Spleen (tissue), 11 donors: ENCODE results near the gene CHRDL2. TPM values are rescaled to one million over a fixed set of nuclear protein-coding genes. Genes with fewer than 3 reads are reported as not detected.
"Not testable (repeated sequence)": the region's sequence is repeated elsewhere in the genome, so short reads cannot be mapped to it uniquely, and the experiment has no call there.

Source experiments
- DNase-seq: peaks from one replicate; pipeline ENCODE4 v3.0.0-alpha.2; 2020
- H3K27ac ChIP-seq, 8 donors: fragments of 200-600 bp; sonication (generic) in 7 of 8; 1 replicate in 4 of 8; 2 replicates in 4 of 8; pipeline versions ENCODE4 v1.5.0 to v1.8.0; 2016 to 2021; ENCODE audit warnings: inconsistent platforms in 4 of 8, mild to moderate bottlenecking in 4 of 8, moderate library complexity in 1 of 8
- H3K27me3 ChIP-seq, 7 donors: fragments of 200-600 bp; sonication (generic) in 6 of 7; replicated peaks in 1 of 7; 1 replicate in 4 of 7; 2 replicates in 3 of 7; pipeline versions ENCODE4 v1.5.0 to v1.8.0; 2016 to 2021; ENCODE audit warnings: inconsistent platforms in 3 of 7, mild to moderate bottlenecking in 1 of 7
- H3K36me3 ChIP-seq, 6 donors: fragments of 200-600 bp; sonication (generic) in 5 of 6; 1 replicate in 4 of 6; 2 replicates in 2 of 6; pipeline versions ENCODE4 v1.5.0 to v1.8.0; 2016 to 2021; ENCODE audit warnings: inconsistent platforms in 2 of 6
- H3K4me1 ChIP-seq, 6 donors: fragments of 200-600 bp; sonication (generic) in 5 of 6; 1 replicate in 3 of 6; 2 replicates in 3 of 6; pipeline versions ENCODE4 v1.5.0 to v1.8.0; 2016 to 2021; ENCODE audit warnings: inconsistent platforms in 3 of 6
- H3K4me3 ChIP-seq, 8 donors: fragments of 200-600 bp; sonication (generic) in 7 of 8; 1 replicate in 4 of 8; 2 replicates in 4 of 8; pipeline versions ENCODE4 v1.5.0 to v1.8.0; 2016 to 2021; ENCODE audit warnings: inconsistent platforms in 4 of 8, mild to moderate bottlenecking in 4 of 8, moderate library complexity in 2 of 8
- H3K9me3 ChIP-seq, 8 donors: fragments of 200-600 bp; sonication (generic) in 7 of 8; 1 replicate in 4 of 8; 2 replicates in 4 of 8; pipeline versions ENCODE4 v1.5.0 to v1.8.0; 2016 to 2021; ENCODE audit warnings: inconsistent platforms in 4 of 8
- POLR2A ChIP-seq, 3 donors: fragments of 450-650 bp; IDR thresholded peaks; one replicate each; pipeline ENCODE4 v1.5.1; 2017; ENCODE audit warnings: antibody characterized with exemption in 3 of 3, mild to moderate bottlenecking in 1 of 3
- POLR2AphosphoS5 ChIP-seq, 3 donors: sonication (generic); formaldehyde crosslinking; IDR thresholded peaks; one replicate each; pipeline ENCODE4 v1.5.1; 2017; ENCODE audit warnings: antibody characterized with exemption in 3 of 3
- WGBS, 5 donors: extraction: QIAGEN DNeasy Blood & Tissue Kit in 3 of 5; methylation state at CpG; one replicate each; pipeline versions ENCODE4 v1.1.5 to v1.1.7; 2013 to 2018; 5-methylcytosine and 5-hydroxymethylcytosine counted together
- intact Hi-C: fragments of 100-400 bp; cut with DNase I; formaldehyde crosslinking; loops from one replicate; pipeline ENCODE4 v1.15.0; 2023; ENCODE audit warnings: low total_unique reads
- polyA plus RNA-seq, 3 donors: library from polyadenylated mRNA; stranded (reverse); fragments of 200-250 nt; gene quantifications; one replicate each; pipeline ENCODE4 v1.2.1, GENCODE V29; 2013
- total RNA-seq, 7 donors: library from RNA; depleted of rRNA in 3 of 7; stranded (reverse); fragments of >200 nt in 3 of 7; fragmentation: NEBNext Ultra II Directional in 4 of 7; extraction: Animal tissue kit (Norgen Biotek cat#: 25700) in 4 of 7; gene quantifications; one replicate each; pipeline versions ENCODE4 v1.1.0 to v1.2.1, GENCODE V29; 2016 to 2021
- TF ChIP-seq, protein P1 (sequence below), 11 experiments: fragments of 200-600 bp in 7 of 11; fragments of 450-650 bp in 4 of 11; sonication (generic) in 4 of 11; IDR thresholded peaks in 8 of 11; conservative IDR thresholded peaks in 3 of 11; 1 replicate in 7 of 11; 2 replicates in 4 of 11; pipeline versions ENCODE4 v1.4.0 to v1.8.0; 2016 to 2021; ENCODE audit warnings: antibody characterized with exemption in 11 of 11, inconsistent platforms in 4 of 11, mild to moderate bottlenecking in 1 of 11
- donor health status: healthy with polysubstance abuse.
- donor health status: DM: no; HTN: no; CAD: no; lungs with moderate emphysema.
- donor health status: DM: no; HTN: no; CAD: no.
- donor health status: Bipolar disorder and iron deficiency.
- donor health status: healthy.
- donor health status: DM: no; HTN: no; CAD: no.
- donor health status: DM: yes; HTN: yes; CAD: no.

CHRDL2 gene
- total and polyA plus RNA-seq, 10 donors = 0.24 to 2.2 (median 1.5) TPM; not detected in 5

DNA sequence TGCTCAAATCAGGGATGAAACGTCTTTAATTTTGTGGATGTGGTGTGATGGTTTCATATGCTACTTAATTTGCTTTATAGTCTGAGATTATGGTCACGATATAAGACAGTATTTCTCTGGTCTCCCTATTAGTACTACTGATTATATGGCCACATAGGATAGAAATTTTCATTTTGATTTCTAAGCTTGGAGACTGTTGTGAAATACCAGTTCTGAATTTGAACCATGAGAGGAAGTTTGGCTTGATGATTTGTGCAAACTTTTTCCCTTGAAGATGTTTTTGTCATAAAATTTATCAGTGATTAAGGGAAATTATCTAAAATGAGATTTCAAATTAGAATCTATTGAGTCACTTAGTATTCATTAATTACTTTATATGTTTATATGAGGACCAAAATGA is 20.1 kb upstream of the CHRDL2 start:
- no peak overlapping the region for H3K4me3 ChIP-seq
- no peak for DNase-seq
- peaks cover 39 to 84% (median 70%) of the 10 kb centered on the region in 6 donors for H3K4me1 ChIP-seq
- TF ChIP-seq POLR2A (IDR thresholded peaks at IDR 0.05) (no peak), POLR2AphosphoS5 (IDR thresholded peaks at IDR 0.05) (no peak)
- TF ChIP-seq, protein P1, sequence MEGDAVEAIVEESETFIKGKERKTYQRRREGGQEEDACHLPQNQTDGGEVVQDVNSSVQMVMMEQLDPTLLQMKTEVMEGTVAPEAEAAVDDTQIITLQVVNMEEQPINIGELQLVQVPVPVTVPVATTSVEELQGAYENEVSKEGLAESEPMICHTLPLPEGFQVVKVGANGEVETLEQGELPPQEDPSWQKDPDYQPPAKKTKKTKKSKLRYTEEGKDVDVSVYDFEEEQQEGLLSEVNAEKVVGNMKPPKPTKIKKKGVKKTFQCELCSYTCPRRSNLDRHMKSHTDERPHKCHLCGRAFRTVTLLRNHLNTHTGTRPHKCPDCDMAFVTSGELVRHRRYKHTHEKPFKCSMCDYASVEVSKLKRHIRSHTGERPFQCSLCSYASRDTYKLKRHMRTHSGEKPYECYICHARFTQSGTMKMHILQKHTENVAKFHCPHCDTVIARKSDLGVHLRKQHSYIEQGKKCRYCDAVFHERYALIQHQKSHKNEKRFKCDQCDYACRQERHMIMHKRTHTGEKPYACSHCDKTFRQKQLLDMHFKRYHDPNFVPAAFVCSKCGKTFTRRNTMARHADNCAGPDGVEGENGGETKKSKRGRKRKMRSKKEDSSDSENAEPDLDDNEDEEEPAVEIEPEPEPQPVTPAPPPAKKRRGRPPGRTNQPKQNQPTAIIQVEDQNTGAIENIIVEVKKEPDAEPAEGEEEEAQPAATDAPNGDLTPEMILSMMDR (IDR thresholded peaks at IDR 0.05 in 8 of 11, conservative IDR thresholded peaks at IDR 0.05 in 3 of 11) = no peak
- no peaks in the 10 kb centered on the region for H3K27me3 ChIP-seq
- no peaks in the 10 kb centered on the region for H3K36me3 ChIP-seq
- H3K9me3 ChIP-seq = no peaks in the 10 kb centered on the region
- 80 to 91% (median 85%) methylated on average over 2 of the region's 2 CpGs for WGBS, 5 donors
- intact Hi-C loops = no loop called here
- no peak overlapping the region for H3K27ac ChIP-seq

DNA sequence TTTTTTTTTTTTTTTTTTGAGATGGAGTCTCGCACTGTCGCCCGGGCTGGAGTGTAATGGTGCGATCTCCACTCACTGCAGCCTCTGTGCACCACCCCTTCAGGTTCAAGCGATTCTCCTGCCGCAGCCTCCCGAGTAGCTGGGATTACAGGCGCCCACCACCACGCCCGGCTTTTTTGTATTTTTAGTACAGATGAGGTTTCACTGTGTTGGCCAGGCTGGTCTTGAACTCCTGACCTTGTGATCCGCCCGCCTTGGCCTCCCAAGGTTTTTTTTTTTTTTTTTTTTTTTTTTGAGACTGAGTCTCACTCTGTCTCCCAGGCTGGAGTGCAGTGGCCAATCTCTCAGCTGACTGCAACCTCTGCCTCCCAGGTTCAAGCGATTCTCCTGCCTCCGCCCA is 19.4 kb upstream of the CHRDL2 start:
- WGBS, 5 donors = 87 to 95% (median 94%) methylated on average over 14 of the region's 14 CpGs
- H3K27ac ChIP-seq, intact Hi-C loops, H3K9me3 ChIP-seq, DNase-seq, H3K36me3 ChIP-seq, H3K4me3 ChIP-seq, H3K27me3 ChIP-seq: not testable (repeated sequence)
- H3K4me1 ChIP-seq = peaks cover 39 to 77% (median 67%) of the 10 kb centered on the region in 6 donors

DNA sequence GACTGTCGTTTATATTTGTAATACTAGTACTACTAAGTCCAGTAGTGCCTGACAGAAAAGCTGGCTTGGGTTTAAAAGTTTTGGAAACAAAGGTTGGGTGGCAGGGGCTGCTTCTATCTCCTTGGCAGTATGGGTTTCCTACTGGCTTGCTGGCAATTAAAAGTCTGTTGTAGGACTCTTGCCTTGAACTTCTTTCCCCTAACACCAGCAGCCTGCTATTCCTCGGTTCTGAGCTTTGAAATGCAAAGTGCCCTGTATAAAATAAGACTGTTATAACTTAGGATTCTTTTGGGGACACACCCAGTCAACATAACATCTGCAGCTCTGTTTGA is 18.7 kb upstream of the CHRDL2 start:
- Histone ChIP-seq H3K9me3 (no peaks in the 10 kb centered on the region), H3K27ac (peak overlapping the region; percentile 3 to 99 (median 97)), H3K27me3 (no peaks in the 10 kb centered on the region), H3K4me1 (peaks cover 33 to 70% (median 60%) of the 10 kb centered on the region in 6 donors), H3K36me3 (no peaks in the 10 kb centered on the region), H3K4me3 (peak overlapping the region; percentile 63 to 77 (median 72))
- intact Hi-C loops = no loop called here
- 16 to 33% (median 22%) methylated on average over 2 of the region's 2 CpGs for WGBS, 5 donors
- no peak for DNase-seq
- TF ChIP-seq POLR2A (IDR thresholded peaks at IDR 0.05) (no peak), POLR2AphosphoS5 (IDR thresholded peaks at IDR 0.05) (no peak)
- TF ChIP-seq, protein P1 (IDR thresholded peaks at IDR 0.05 in 8 of 11, conservative IDR thresholded peaks at IDR 0.05 in 3 of 11) = no peak

DNA sequence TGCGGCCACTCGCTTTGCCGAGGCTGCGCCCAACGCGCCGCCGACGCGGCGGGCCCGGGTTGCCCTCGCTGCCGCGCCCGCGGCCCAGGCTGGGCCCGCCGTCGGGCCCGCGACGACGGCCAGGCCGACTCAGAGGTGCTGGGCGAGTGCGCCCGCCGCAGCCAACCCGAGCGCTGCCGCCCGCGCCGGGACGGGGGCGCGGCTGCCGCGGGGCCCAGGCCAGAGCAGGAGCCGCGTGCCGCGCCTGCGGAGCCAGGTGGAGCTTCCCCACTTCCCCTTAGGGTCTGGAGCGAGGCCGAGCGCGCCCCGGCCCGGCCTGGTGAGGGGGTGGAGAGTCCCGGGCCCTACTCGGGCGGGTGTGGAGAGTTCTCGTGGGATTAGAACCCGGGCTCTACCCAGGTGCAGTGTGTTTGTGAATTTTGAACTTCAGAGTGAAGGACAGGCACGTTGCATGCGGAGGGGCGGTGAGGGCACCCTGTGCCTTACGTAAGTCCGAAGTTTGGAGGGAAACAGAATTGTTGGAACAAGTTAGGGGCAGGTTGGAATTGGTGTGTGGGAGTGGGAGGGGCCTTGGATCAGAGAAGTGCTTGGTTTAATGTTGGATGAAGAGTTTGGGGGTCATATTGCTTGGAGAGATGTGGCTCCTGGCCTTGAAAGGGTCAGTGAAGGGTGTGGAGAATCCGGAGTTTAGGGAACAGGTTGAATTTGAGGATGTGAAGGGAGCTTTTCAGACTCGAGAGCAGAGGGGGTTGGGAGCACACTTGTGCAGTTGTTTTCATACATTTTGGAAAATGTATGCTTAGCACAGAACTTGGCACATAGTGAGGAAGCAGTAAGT is 18.1 kb upstream of the CHRDL2 start:
- H3K36me3 ChIP-seq = no peaks in the 10 kb centered on the region
- peak overlapping the region; percentile 85 to 99 (median 97) for H3K27ac ChIP-seq
- intact Hi-C loops = no loop called here
- 1 to 2% (median 1%) methylated on average over 8 to 63 of the region's 63 CpGs for WGBS, 5 donors
- no peaks in the 10 kb centered on the region for H3K27me3 ChIP-seq
- TF ChIP-seq, protein P1 (IDR thresholded peaks at IDR 0.05 in 8 of 11, conservative IDR thresholded peaks at IDR 0.05 in 3 of 11) = peak in 1 of 11 experiments; percentile 5
- TF ChIP-seq POLR2A (IDR thresholded peaks at IDR 0.05) = no peak
- peak overlapping the region; percentile 66 to 77 (median 72) for H3K4me3 ChIP-seq
- H3K9me3 ChIP-seq = no peaks in the 10 kb centered on the region
- peak; percentile 94 for DNase-seq
- peaks cover 27 to 65% (median 54%) of the 10 kb centered on the region in 6 donors for H3K4me1 ChIP-seq
